GM21367 (cell line): ENCODE results near the gene MEIS2.

Experiments used
- ATAC-seq: cut with Tn5 transposase; IDR thresholded peaks from one replicate; pipeline ENCODE4 v1.9.1; 2021; ENCODE audit not compliant: unreplicated experiment

The MEIS2 gene

DNA sequence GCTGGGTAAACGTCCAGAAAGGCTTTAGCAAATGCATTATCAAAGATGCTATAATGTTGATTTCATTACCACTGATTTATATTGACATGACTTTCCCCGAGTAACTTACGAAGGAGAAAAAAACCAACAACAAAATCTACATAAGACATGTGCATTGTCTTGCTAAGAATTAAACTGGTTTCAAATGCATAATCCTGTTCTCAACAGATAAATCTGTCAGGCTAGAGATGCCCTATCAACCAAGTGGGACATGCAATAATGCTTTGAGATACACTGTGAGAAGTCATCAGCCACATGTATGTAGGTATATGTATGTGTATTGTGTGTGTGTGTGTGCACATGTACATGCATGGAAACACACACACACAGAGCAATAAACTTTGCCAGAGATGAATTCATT is 195.6 kb downstream of the MEIS2 start:
- ATAC-seq, result no peak

DNA sequence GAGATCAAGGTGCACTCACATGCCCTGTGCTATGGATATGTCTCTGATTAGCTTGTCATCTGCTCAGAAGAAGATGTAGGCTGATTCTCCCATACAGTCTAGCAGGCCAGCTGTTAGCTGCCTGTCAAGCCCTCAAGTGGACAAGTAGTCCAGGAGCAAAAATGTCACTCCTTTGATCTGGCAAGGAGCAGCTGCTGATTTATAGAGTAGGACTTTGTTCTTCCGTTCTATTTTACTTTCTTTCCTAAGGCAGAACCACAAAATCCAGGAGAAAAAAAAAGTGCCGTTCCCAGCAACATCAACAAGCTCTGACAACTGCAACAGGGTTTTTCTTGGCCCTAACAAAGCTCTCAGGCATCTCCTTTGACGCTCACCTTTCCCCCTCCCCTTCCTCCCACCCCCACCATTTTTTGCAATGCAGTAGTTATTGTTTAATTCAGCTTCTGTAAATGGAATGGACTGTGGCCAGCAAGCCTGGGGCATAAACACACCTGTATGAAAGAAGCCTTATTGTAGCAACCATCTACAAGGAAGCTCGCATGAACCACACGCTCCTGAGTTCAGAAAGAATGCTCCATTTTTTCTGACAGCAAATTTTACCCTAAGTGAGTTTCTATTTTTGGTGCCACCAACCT is 196.3 kb downstream of the MEIS2 start:
- ATAC-seq, result no peak

- ATAC-seq, result no peak
These were observed 197.2 kb downstream of the MEIS2 start for GRCh38 chr15:36903195-36903594.

GRCh38 chr15:36901012-36901411 is 199.3 kb downstream of the MEIS2 start:
- ATAC-seq, result no peak

DNA sequence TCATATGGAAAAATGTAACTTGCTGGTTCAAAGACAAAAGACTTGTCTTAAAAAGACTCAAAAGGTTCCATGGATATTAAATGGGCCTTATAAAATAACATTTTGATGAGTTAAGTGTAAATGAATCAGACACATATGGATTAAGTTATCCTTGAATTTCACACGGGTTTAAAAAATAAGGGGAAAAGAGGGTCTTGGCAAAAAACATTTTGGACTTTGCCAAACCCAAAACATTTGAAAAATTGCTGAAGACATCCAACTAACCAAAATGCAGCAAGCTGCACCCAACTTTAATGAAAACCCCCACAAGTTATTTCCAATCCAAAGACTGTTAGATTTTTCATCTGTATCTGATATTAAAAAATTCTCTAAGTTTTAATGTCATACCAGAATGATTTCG is 200.7 kb downstream of the MEIS2 start:
- ATAC-seq, result no peak

- ATAC-seq, result no peak
These were observed 201.7 kb downstream of the MEIS2 start for GRCh38 chr15:36898536-36899126.

DNA sequence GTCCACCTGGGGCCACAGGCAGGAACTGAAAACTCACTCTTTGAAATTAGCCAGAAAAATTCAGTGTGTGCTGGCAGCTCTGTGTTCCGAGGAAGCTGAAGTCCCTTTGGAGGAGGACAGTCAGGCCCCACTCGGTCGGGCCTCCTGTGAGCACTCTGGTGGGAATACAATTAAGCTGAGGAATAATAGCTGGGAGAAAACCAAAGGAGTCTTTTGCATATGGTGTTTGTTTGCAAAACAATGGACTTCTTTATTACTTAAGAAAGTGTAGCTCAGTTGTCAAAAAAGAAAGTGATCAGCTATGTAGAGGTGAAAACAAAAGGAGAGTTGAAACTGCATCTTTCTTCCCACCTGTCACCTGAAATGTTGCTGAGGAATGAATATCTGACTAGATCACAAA is 202.5 kb downstream of the MEIS2 start:
- no peak for ATAC-seq

- no peak for ATAC-seq
These were observed 203.4 kb downstream of the MEIS2 start for GRCh38 chr15:36896949-36897348.

- ATAC-seq, result no peak
These were observed 206.3 kb downstream of the MEIS2 start for GRCh38 chr15:36894075-36894474.

DNA sequence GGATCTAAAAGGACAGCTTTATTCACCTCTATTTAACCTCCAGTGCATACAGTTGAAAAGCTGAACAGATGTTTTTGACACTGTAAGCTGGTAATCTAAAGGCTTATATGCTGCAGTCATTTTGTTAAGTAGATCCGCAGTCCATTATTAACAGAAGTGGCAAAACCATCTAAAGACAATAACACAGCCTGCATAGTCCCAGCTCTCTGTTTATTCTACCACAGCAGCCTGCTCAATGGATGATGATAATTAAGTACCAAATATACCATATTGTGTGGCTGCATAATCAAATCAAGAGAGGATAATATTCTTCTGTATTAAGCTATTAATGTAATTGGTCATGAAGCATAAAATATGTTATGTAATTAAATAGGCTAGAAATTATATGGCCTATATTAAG is 207.1 kb downstream of the MEIS2 start:
- ATAC-seq, result no peak

DNA sequence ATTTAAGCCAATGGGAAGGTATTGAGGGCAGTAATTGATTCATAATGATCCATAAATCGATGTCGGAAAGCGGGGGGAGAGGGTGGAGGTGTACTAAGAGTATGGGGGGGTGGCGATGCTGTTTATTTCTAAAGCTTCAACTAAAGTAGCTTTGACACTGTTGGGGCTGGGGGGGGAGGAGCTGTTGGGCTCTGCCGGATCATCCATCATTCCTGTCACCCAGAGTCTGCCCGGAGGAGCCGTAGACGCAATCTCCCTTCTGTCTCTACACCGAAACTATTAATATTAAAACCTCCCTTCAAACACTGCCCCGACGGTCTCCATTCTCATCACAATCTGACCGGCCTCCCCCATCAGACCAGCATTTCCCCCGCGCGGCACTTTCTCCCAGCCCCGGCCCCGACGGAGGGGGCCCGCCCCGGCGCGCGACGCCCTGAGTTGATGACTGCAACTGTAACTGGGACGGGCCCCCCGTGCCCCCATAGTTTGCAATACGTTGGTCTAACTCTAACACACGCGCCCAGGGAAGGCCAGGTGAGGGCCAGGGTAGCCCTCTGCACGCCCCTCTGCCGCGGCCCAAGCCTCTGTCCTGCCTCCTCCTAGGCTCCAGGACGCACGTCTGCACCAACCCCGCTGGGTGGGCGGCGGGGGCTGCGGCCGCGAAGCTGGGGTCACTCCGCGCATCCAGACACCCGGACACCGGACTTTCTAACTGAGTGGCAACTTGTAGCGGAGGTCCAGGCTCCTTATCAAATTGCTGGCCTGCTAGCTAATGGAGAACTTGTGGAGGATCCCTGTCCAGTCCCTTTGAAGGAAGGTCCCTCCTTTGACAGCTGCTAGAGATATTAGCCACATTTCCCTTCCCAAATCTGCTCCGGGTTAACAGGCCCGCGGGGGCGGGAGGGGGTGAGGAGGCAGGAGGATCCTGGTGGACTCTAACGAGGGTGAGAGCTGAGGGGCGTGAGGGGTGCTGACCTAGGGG is 212.0 kb downstream of the MEIS2 start:
- no peak for ATAC-seq

GRCh38 chr15:36887214-36887961 is 213.0 kb downstream of the MEIS2 start:
- no peak for ATAC-seq

- no peak for ATAC-seq
These were observed 213.6 kb downstream of the MEIS2 start for GRCh38 chr15:36886701-36887100.

GRCh38 chr15:36886191-36886590 is 214.2 kb downstream of the MEIS2 start:
- ATAC-seq, result no peak

DNA sequence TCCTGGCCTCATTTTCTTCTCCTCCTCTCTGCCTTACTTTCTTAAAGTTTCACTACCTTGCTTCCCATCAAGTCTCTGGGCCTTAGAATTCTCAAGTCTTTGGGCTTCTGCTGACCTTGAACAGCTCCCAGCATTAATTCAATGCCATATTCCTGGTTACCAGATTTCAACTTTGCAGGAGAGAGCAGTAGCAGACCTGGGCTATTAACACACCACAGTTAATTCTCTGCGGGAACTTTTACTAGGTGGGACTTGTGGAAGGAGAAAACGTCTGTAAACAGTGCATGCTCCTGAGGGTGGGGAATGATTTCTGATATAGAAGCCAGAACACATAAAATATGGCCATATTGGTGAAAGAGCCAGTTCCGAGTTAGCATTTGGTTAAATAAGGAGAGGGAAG is 214.6 kb downstream of the MEIS2 start:
- no peak for ATAC-seq

DNA sequence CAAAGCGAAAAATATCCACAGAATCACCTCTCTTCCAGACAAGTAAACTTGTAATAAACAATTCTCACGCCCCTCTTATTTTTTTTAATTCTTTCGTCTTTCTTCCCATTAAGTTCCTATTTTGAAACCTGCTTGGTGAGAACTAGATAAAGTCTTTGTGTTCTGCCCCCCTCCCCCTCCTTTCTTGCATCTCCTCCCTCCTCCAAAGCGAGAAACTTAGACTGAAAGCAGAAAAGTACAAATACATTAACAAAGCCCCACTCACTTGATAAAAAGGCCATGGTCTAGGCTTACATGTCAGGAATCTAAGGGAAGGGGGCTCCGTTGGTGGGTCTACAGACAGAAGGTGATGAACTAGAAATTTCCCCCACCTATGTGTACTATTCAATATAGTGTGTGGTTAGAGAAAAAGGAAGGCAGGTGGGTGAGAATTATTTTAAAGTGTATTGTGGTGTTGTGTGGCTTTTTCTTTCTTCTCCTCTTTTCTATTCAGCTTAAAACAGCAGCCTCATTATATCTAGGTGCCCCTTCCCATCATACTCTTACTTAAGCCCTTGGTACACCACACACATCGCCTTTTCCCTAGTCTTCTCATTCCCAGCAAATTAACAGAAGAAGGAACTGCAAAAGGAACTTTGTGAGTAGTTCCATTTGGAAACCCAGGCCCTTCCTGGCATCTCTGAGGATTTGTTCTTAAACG is 215.3 kb downstream of the MEIS2 start:
- ATAC-seq, result no peak

DNA sequence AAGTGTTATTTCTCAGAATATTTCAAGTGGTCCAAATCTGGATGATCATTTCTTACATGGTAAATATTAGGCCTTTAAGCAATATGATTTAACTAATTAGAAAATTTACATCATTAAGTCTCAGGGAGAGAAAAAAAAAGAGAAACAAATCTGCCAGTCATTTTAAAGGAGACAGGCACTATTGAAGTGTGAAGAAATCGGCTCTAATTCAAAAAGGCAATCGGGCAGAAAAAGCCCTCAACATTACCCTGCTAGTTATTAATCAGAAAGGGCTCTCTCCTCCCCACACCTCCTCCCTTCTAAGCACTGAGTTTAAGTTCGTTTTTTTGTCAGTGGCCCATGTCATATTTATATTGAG is 215.9 kb downstream of the MEIS2 start:
- ATAC-seq, result no peak

GRCh38 chr15:36883713-36884517 is 216.4 kb downstream of the MEIS2 start:
- ATAC-seq, result peak; percentile 93

DNA sequence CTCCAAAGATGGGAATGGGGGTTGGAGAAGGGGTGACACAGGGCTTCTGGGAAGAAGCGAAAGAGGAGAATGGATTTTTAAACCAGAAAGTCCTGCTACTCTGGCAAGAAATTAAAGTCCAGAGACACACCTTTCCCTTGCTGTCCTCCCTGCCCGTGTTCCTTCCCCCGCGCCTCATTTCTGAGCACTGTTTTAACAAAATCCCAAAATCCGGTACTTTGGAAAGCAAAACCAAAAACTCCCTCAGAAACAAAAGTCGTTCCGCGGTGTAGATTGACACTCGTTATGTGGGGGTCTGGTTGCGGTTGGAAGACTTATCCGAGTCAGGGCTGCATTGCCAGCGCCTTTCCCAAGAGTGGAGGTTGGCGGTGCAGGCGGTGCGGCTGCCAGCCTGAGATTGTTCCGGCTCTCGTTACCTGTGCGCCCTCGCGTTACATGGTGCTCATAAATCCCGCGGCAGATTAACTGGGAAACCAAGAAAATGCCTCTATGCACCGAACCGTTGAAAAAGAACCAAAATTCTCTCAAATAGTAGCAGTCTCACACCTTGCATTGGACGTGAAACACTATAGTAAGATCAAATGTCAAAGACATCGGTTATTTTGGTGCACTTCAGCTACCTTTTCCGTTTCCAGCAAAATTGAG is 217.7 kb downstream of the MEIS2 start:
- ATAC-seq, result no peak
